Peyer's patch (tissue), 4 donors: ENCODE data around the gene ABCA7.

Source experiments
- POLR2A ChIP-seq, 2 donors: fragments of 450-650 bp; IDR thresholded peaks; one replicate each; pipeline ENCODE4 v1.5.1; 2017; ENCODE audit warnings: antibody characterized with exemption in 2 of 2, mild to moderate bottlenecking in 2 of 2, moderate library complexity in 2 of 2
- TF ChIP-seq, protein P1 (sequence below), 6 experiments: fragments of 450-650 bp in 4 of 6; fragments of 200-600 bp in 2 of 6; sonication (generic) in 1 of 6; IDR thresholded peaks; one replicate each; pipeline ENCODE4 v1.5.1; 2017 to 2019; ENCODE audit warnings: antibody characterized with exemption in 6 of 6, mild to moderate bottlenecking in 3 of 6, moderate library complexity in 1 of 6

DNA sequence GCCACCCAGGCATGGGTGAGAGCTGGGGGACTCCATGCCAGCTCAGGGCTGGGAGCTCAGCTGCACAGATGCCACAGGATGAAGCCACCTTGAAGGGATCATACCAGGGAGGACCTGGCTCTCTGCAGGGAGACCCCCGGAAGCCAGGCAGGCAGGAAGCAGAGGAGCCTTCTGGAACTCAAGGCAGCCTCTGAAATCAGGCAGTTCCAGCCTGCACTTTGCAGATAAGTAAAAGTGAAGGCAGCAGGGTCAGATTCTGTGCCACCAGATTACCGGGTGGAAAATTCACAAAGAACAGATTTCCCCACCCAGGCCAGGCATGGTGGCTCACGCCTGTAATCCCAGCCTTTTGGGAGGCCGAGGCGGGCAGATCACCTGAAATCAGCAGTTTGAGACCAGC is 21.5 kb upstream of the ABCA7 start:
- TF ChIP-seq, protein P1, sequence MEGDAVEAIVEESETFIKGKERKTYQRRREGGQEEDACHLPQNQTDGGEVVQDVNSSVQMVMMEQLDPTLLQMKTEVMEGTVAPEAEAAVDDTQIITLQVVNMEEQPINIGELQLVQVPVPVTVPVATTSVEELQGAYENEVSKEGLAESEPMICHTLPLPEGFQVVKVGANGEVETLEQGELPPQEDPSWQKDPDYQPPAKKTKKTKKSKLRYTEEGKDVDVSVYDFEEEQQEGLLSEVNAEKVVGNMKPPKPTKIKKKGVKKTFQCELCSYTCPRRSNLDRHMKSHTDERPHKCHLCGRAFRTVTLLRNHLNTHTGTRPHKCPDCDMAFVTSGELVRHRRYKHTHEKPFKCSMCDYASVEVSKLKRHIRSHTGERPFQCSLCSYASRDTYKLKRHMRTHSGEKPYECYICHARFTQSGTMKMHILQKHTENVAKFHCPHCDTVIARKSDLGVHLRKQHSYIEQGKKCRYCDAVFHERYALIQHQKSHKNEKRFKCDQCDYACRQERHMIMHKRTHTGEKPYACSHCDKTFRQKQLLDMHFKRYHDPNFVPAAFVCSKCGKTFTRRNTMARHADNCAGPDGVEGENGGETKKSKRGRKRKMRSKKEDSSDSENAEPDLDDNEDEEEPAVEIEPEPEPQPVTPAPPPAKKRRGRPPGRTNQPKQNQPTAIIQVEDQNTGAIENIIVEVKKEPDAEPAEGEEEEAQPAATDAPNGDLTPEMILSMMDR (IDR thresholded peaks at IDR 0.05) = no peak
- no peak for TF ChIP-seq POLR2A (IDR thresholded peaks at IDR 0.05)
